VCaP (cell line): Measurements from ENCODE around the gene HTR4.
A peak's percentile ranks its signal among the peaks of the same experiment; 100 is the strongest.
"Not testable (repeated sequence)": the region's sequence is repeated elsewhere in the genome, so short reads cannot be mapped to it uniquely, and the experiment has no call there.

Experiments used
- H3K27ac ChIP-seq: fragments of 450-650 bp; 2 replicates; pipeline ENCODE4 v1.5.1; 2017
- TF ChIP-seq, protein P1 (sequence below): fragments of 450-650 bp; conservative IDR thresholded peaks from 2 replicates; pipeline ENCODE4 v1.5.1; 2017; ENCODE audit warnings: mild to moderate bottlenecking, moderate library complexity

Gene HTR4

DNA sequence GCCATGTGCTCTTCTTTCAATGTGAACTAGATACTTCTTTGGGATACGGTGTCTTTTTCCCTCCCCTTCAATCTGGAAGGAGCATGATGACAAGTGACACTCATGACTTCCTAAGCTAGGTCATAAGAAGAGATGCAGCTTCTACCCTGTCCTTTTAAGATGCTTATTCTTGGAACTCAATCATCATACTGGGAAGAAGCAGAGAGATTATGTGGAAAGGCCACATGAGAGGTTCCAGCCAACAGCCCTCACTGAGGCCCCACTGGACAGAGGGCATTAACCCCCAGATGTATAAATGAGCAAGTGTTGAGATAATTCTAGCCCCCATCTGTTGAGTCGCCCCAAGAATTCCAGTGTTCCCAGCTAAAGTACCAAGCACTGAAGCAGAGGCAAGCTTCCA lies 29.3 kb upstream of the HTR4 start:
- TF ChIP-seq, protein P1, sequence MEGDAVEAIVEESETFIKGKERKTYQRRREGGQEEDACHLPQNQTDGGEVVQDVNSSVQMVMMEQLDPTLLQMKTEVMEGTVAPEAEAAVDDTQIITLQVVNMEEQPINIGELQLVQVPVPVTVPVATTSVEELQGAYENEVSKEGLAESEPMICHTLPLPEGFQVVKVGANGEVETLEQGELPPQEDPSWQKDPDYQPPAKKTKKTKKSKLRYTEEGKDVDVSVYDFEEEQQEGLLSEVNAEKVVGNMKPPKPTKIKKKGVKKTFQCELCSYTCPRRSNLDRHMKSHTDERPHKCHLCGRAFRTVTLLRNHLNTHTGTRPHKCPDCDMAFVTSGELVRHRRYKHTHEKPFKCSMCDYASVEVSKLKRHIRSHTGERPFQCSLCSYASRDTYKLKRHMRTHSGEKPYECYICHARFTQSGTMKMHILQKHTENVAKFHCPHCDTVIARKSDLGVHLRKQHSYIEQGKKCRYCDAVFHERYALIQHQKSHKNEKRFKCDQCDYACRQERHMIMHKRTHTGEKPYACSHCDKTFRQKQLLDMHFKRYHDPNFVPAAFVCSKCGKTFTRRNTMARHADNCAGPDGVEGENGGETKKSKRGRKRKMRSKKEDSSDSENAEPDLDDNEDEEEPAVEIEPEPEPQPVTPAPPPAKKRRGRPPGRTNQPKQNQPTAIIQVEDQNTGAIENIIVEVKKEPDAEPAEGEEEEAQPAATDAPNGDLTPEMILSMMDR, result no peak
- no peak overlapping the region for H3K27ac ChIP-seq

GRCh38 chr5:148682058-148683026 lies 28.0 kb upstream of the HTR4 start:
- peak overlapping the region; percentile 22 for H3K27ac ChIP-seq
- TF ChIP-seq, protein P1, result no peak

GRCh38 chr5:148681157-148682057 lies 27.1 kb upstream of the HTR4 start:
- TF ChIP-seq, protein P1, result no peak
- H3K27ac ChIP-seq, result peak overlapping the region; percentile 22

DNA sequence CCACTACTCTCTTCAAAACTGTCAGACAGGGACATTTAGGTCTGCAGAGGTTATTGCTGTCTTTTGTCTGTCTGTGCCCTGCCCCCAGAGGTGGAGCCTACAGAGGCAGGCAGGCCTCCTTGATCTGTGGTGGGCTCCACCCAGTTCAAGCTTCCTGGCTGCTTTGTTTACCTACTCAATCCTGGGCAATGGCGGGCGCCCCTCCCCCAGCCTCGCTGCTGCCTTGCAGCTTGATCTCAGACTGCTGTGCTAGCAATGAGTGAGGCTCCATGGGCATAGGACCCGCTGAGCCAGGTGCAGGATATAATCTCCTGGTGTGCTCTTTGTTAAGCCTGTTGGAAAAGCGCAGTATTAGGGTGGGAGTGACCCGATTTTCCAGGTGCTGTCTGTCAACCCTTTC lies 19.4 kb upstream of the HTR4 start:
- not testable (repeated sequence) for H3K27ac ChIP-seq

GRCh38 chr5:148666353-148666752 lies 12.0 kb upstream of the HTR4 start:
- H3K27ac ChIP-seq, result no peak overlapping the region
- TF ChIP-seq, protein P1, result no peak

- H3K27ac ChIP-seq, result no peak overlapping the region
- TF ChIP-seq, protein P1, result no peak
Measured at GRCh38 chr5:148665431-148665830, 11.1 kb upstream of the HTR4 start.

GRCh38 chr5:148663509-148663908 lies 9.2 kb upstream of the HTR4 start:
- no peak overlapping the region for H3K27ac ChIP-seq
- TF ChIP-seq, protein P1, result no peak
